ENCODE measurements around the gene NPTX1.

The NPTX1 gene

DNA sequence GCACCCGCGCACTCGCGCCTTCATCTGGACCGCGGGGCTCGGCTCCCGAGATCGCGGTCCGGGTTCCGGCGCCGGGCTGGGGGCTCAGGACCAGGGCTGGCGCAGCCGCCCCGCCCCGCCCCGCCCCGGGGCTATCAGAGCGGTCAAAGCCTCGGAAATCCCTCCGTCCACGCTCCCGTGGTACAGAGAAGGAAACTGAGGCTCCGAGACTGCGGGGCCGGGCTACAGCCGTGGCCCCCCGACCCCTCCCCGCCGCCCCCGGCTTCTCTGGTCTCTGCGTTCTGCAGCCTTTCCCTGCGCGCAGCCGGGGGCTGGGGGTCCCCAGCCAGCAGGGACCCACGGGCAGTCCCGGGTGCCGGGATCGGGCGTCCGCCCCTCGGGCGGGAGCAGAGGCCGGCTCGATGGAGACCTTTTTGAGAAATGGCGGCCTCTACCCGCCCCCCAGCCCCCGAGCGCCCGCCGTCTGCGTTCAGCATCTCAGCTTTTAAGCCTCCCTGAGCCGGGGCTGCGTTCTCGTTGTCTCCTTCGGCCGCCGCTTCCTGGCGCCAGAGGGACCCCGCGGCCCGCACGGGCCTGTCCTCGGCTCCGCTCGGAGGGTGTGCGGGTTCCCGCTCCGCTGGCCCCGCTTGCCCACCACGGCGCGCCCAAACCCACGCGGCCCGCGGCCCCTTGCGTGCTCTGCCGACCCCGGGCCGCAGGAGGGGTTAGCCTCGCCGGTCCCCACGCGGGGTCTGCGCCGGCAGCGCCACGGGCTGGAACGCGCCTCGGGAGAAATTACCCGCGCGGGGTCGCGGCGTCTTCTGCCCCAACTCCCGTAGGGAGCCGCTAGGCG lies 1.5 kb upstream of the NPTX1 start:
- H3K4me2 ChIP-seq (ENCODE audit: low read length, poor library complexity, severe bottlenecking), result peak overlapping the region; percentile 67
- peak; percentile 59 for DNase-seq
- H3K36me3 ChIP-seq (ENCODE audit: control insufficient read depth in 1 of 2, insufficient read depth in 2 of 2, low read depth in 1 of 2, low read length in 2 of 2), result no peaks in the 10 kb centered on the region
- H2AFZ ChIP-seq (ENCODE audit: low read depth, low read length), result no peak overlapping the region
- H3K79me1 ChIP-seq (replicated peaks; ENCODE audit: low read length, poor library complexity, severe bottlenecking), result no peaks in the 10 kb centered on the region
- WGBS, result 6% methylated on average over 66 of the region's 103 CpGs
- H3K27me3 ChIP-seq (ENCODE audit: control insufficient read depth in 1 of 2, insufficient read depth in 1 of 2, low read length in 2 of 2), result peaks cover 79 to 88% of the 10 kb centered on the region in 2 experiments
- H4K8ac ChIP-seq (ENCODE audit: low read length), result peak overlapping the region; percentile 75
- H4K91ac ChIP-seq (ENCODE audit: low read length), result no peak overlapping the region
- H2BK5ac ChIP-seq (ENCODE audit: low read depth, low read length, poor library complexity, severe bottlenecking), result no peak overlapping the region
- no peak overlapping the region for H2BK15ac ChIP-seq (ENCODE audit: low read depth, poor library complexity, severe bottlenecking)
- no peak overlapping the region for H2AK5ac ChIP-seq (ENCODE audit: low read length, severe bottlenecking)
- no peak overlapping the region for H3K14ac ChIP-seq (ENCODE audit: low read length in 2 of 2)
- peak overlapping the region in 1 of 2 experiments; percentile 29 for H2BK12ac ChIP-seq (ENCODE audit: low read length in 2 of 2)
- H3K18ac ChIP-seq (ENCODE audit: low read depth in 1 of 2, low read length in 2 of 2), result no peak overlapping the region
- no peak overlapping the region for H2BK120ac ChIP-seq (ENCODE audit: low read depth, low read length)
- peak overlapping the region; percentile 48 to 69 for H3K4me3 ChIP-seq (ENCODE audit: insufficient read depth in 1 of 2, low read depth in 1 of 2, low read length in 2 of 2)
- no peak overlapping the region for H3K27ac ChIP-seq (ENCODE audit: low read length, poor library complexity, severe bottlenecking)
- H3K23ac ChIP-seq (ENCODE audit: low read length in 2 of 2), result no peak overlapping the region
- H3K4ac ChIP-seq (ENCODE audit: low read depth in 1 of 2, low read length in 2 of 2), result no peak overlapping the region
- peak overlapping the region; percentile 8 for H3K9ac ChIP-seq (ENCODE audit: low read length)
- H3K9me3 ChIP-seq (ENCODE audit: control insufficient read depth, low read length), result no peaks in the 10 kb centered on the region
- H3K4me1 ChIP-seq (ENCODE audit: control insufficient read depth, insufficient read depth, low read depth, low read length), result peaks cover 42% of the 10 kb centered on the region

DNA sequence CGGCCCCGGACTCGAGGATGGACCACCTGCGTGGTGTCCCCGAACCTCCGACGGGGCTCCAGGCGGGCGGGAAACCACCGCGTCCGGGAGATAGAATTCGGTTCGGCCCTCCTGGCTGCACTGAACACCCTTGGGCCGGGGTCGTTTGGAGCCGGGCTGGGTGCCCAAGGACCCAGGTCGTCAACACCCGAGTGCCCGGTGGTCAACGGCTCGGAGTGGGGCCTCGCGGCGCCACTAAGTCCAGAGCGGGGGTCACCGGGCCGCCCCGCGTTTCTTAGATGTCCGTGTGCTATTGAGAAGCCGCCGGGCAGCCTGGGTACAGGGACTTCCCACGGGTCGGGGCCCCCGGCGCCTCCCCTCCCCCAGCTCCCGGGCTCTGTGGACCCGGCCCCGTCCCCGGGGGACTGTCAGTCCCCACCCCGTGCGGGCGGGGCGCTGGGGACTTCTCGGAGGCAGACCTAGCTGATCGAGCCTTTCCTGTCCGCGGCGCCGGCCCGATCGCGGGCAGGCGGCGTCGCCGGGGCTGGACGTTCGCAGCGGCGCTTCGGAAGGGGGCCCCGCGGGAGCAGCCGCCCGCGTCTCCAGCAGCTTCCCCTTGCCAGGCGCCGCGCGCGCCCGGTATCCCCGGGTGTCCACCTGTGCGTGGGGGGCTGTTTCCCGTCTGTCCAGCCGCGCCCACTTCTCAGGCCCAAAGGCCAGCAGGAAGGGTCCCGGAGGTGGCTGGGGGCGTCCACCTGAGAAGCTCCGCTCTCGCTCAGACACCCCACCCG lies 655 bp upstream of the NPTX1 start:
- no peak overlapping the region for H3K9ac ChIP-seq (ENCODE audit: low read length)
- no peak for DNase-seq
- H3K79me1 ChIP-seq (replicated peaks; ENCODE audit: low read length, poor library complexity, severe bottlenecking), result no peaks in the 10 kb centered on the region
- H3K14ac ChIP-seq (ENCODE audit: low read length in 2 of 2), result no peak overlapping the region
- H3K4ac ChIP-seq (ENCODE audit: low read depth in 1 of 2, low read length in 2 of 2), result no peak overlapping the region
- 8% methylated on average over 59 of the region's 84 CpGs for WGBS
- no peak overlapping the region for H2BK12ac ChIP-seq (ENCODE audit: low read length in 2 of 2)
- no peak overlapping the region for H3K18ac ChIP-seq (ENCODE audit: low read depth in 1 of 2, low read length in 2 of 2)
- H3K27me3 ChIP-seq (ENCODE audit: control insufficient read depth in 1 of 2, insufficient read depth in 1 of 2, low read length in 2 of 2), result peaks cover 79 to 88% of the 10 kb centered on the region in 2 experiments
- no peak overlapping the region for H2BK15ac ChIP-seq (ENCODE audit: low read depth, poor library complexity, severe bottlenecking)
- H3K36me3 ChIP-seq (ENCODE audit: control insufficient read depth in 1 of 2, insufficient read depth in 2 of 2, low read depth in 1 of 2, low read length in 2 of 2), result no peaks in the 10 kb centered on the region
- peak overlapping the region in 1 of 2 experiments; percentile 29 for H3K4me3 ChIP-seq (ENCODE audit: insufficient read depth in 1 of 2, low read depth in 1 of 2, low read length in 2 of 2)
- no peaks in the 10 kb centered on the region for H3K9me3 ChIP-seq (ENCODE audit: control insufficient read depth, low read length)
- H2BK120ac ChIP-seq (ENCODE audit: low read depth, low read length), result no peak overlapping the region
- H3K23ac ChIP-seq (ENCODE audit: low read length in 2 of 2), result peak overlapping the region in 1 of 2 experiments; percentile 30
- no peak overlapping the region for H2AFZ ChIP-seq (ENCODE audit: low read depth, low read length)
- H2AK5ac ChIP-seq (ENCODE audit: low read length, severe bottlenecking), result no peak overlapping the region
- H3K27ac ChIP-seq (ENCODE audit: low read length, poor library complexity, severe bottlenecking), result no peak overlapping the region
- H3K4me2 ChIP-seq (ENCODE audit: low read length, poor library complexity, severe bottlenecking), result peak overlapping the region; percentile 30
- no peak overlapping the region for H2BK5ac ChIP-seq (ENCODE audit: low read depth, low read length, poor library complexity, severe bottlenecking)
- peaks cover 42% of the 10 kb centered on the region for H3K4me1 ChIP-seq (ENCODE audit: control insufficient read depth, insufficient read depth, low read depth, low read length)
- no peak overlapping the region for H4K91ac ChIP-seq (ENCODE audit: low read length)
- H4K8ac ChIP-seq (ENCODE audit: low read length), result peak overlapping the region; percentile 43

DNA sequence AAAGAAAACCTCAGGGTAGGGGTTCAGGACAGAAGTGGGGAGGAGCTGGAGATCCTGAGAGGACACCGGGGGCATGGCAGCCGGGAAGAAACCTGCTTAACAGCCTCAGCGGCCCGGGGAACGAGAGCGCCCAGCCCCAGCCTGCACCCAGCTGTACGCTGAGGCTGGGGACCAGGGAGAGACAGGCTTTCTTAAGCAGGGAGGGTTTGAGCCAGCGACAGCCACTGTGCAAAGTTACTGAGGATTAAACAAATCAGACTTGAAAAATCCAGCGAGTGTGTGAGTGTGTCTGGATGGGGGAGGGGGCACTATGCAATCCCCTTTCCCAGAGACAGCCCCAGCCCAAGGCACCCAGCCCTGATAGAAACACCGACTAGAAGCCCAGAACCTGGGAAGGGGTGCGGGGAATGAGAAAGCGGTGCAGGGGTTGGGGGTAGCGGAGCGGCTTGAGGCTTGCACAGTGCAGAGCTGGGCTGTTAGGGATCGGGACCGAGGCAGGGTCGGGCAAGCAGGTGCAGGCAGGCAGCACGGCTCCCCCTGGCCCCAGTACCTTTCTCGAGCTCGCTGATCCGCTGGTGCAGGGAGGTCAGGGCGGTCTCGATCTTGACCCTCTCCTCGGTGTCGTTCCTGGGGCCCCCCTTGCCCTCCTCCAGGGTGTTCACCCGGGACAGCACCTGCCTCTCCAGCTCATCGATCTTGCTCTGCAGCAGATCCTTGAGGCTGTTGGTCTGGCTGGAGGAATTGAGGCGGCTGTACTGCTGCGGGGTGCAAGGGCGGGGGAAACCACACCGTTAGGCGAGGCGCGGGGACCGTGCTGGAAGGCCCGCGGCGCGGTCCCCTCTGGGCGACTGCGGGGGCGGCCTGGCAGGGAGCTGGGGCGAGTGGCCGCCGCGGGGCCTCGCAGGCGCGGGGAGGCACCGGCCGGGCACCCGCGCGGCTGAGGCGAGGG lies 1.2 kb downstream of the NPTX1 start:
- Histone ChIP-seq H3K4me2 (ENCODE audit: low read length, poor library complexity, severe bottlenecking) (no peak overlapping the region), H2BK120ac (ENCODE audit: low read depth, low read length) (no peak overlapping the region), H3K23ac (ENCODE audit: low read length in 2 of 2) (peak overlapping the region in 1 of 2 experiments; percentile 41), H2BK12ac (ENCODE audit: low read length in 2 of 2) (no peak overlapping the region), H3K18ac (ENCODE audit: low read depth in 1 of 2, low read length in 2 of 2) (no peak overlapping the region), H2AFZ (ENCODE audit: low read depth, low read length) (no peak overlapping the region), H3K9me3 (ENCODE audit: control insufficient read depth, low read length) (no peaks in the 10 kb centered on the region), H4K8ac (ENCODE audit: low read length) (no peak overlapping the region), H3K27ac (ENCODE audit: low read length, poor library complexity, severe bottlenecking) (no peak overlapping the region), H2BK15ac (ENCODE audit: low read depth, poor library complexity, severe bottlenecking) (no peak overlapping the region), H3K27me3 (ENCODE audit: control insufficient read depth in 1 of 2, insufficient read depth in 1 of 2, low read length in 2 of 2) (peaks cover 78 to 88% of the 10 kb centered on the region in 2 experiments), H2BK5ac (ENCODE audit: low read depth, low read length, poor library complexity, severe bottlenecking) (no peak overlapping the region), H3K36me3 (ENCODE audit: control insufficient read depth in 1 of 2, insufficient read depth in 2 of 2, low read depth in 1 of 2, low read length in 2 of 2) (no peaks in the 10 kb centered on the region), H3K4me1 (ENCODE audit: control insufficient read depth, insufficient read depth, low read depth, low read length) (peaks cover 44% of the 10 kb centered on the region), H3K4me3 (ENCODE audit: insufficient read depth in 1 of 2, low read depth in 1 of 2, low read length in 2 of 2) (peak overlapping the region in 1 of 2 experiments; percentile 66), H3K4ac (ENCODE audit: low read depth in 1 of 2, low read length in 2 of 2) (no peak overlapping the region), H3K9ac (ENCODE audit: low read length) (no peak overlapping the region), H3K79me1 (replicated peaks; ENCODE audit: low read length, poor library complexity, severe bottlenecking) (no peaks in the 10 kb centered on the region), H3K14ac (ENCODE audit: low read length in 2 of 2) (no peak overlapping the region), H4K91ac (ENCODE audit: low read length) (no peak overlapping the region), H2AK5ac (ENCODE audit: low read length, severe bottlenecking) (no peak overlapping the region)
- DNase-seq, result no peak
- 12% methylated on average over 49 of the region's 55 CpGs for WGBS

Data from mesenchymal stem cell (in vitro differentiated cells and primary cell).